OCI-LY7 (cell line): ENCODE data around the gene HSD3B2. TPM values are rescaled to one million over a fixed set of nuclear protein-coding genes. Genes with fewer than 3 reads are reported as not detected.

ENCODE experiments used
- BruUV-seq: library from RNA; stranded (reverse); fragments of 400-500 nt; replicated peaks from 2 replicates; lab custom pipeline; 2021; lab: Mats Ljungman, UMichigan
- CTCF ChIA-PET: fragments of 300-600 bp; sonication (Branson Sonifier 250); formaldehyde crosslinking; loops from one replicate; lab custom pipeline; 2022; ENCODE audit warnings: antibody characterized with exemption; ENCODE audit not compliant: unreplicated experiment; lab: Charles Lee
- POLR2A ChIA-PET: fragments of 300-600 bp; sonication (Branson Sonifier 250); formaldehyde crosslinking; loops from one replicate; lab custom pipeline; 2022; ENCODE audit warnings: antibody characterized with exemption; lab: Charles Lee
- DNase-seq: peaks from one replicate; pipeline ENCODE4 v3.0.0-alpha.2; 2015; ENCODE audit warnings: low spot score
- H2AFZ ChIP-seq: fragments of 200-600 bp; sonication (generic), shearing (Covaris generic); 2 replicates; pipeline ENCODE4 v1.6.1; 2014; ENCODE audit warnings: mild to moderate bottlenecking, antibody characterized with exemption, low read length, moderate library complexity
- H3K27ac ChIP-seq: fragments of 200-600 bp; sonication (generic); 2 replicates; pipeline ENCODE4 v1.5.1; 2014; ENCODE audit warnings: mixed run types, low read depth, mild to moderate bottlenecking, moderate library complexity, low read length, inconsistent platforms; ENCODE audit not compliant: poor library complexity, severe bottlenecking
- H3K36me3 ChIP-seq: fragments of 200-600 bp; sonication (generic); 2 replicates; pipeline ENCODE4 v1.6.1; 2014; ENCODE audit warnings: mild to moderate bottlenecking, antibody characterized with exemption, low read length, moderate library complexity, mixed read lengths; ENCODE audit not compliant: insufficient read depth
- H3K4me1 ChIP-seq: fragments of 200-600 bp; sonication (generic); 2 replicates; pipeline ENCODE4 v1.5.1; 2014; ENCODE audit warnings: mild to moderate bottlenecking, low read length; ENCODE audit not compliant: insufficient read depth, poor library complexity, severe bottlenecking
- H3K4me2 ChIP-seq: fragments of 200-600 bp; sonication (generic); 2 replicates; pipeline ENCODE4 v1.6.1; 2014; ENCODE audit warnings: mild to moderate bottlenecking, low read length
- H3K4me3 ChIP-seq: fragments of 200-600 bp; sonication (generic); 2 replicates; pipeline ENCODE4 v1.5.1; 2014; ENCODE audit warnings: mild to moderate bottlenecking, low read depth, low read length; ENCODE audit not compliant: poor library complexity, severe bottlenecking
- H3K79me2 ChIP-seq: fragments of 200-600 bp; sonication (generic); 2 replicates; pipeline ENCODE4 v1.6.1; 2016; ENCODE audit warnings: low read depth, mild to moderate bottlenecking, low read length, moderate library complexity, mixed read lengths; ENCODE audit not compliant: insufficient read depth
- H3K9me2 ChIP-seq: fragments of 200-600 bp; sonication (generic); 2 replicates; pipeline ENCODE4 v1.6.1; 2016; ENCODE audit warnings: mild to moderate bottlenecking, low read length, mixed read lengths; ENCODE audit not compliant: insufficient read depth
- H3K9me3 ChIP-seq: fragments of 200-600 bp; sonication (generic); 2 replicates; pipeline ENCODE4 v1.6.1; 2014; ENCODE audit warnings: mild to moderate bottlenecking, mixed run types, low read length, mixed read lengths
- H4K20me1 ChIP-seq: fragments of 200-600 bp; sonication (generic); 2 replicates; pipeline ENCODE4 v1.6.1; 2014; ENCODE audit warnings: mild to moderate bottlenecking, antibody characterized with exemption, low read length, moderate library complexity, mixed read lengths; ENCODE audit not compliant: insufficient read depth
- CTCF ChIP-seq: fragments of 200-600 bp; sonication (generic); conservative IDR thresholded peaks from 2 replicates; pipeline ENCODE4 v1.5.1; 2014; ENCODE audit warnings: mild to moderate bottlenecking, antibody characterized with exemption, low read length, moderate library complexity, mixed read lengths
- EZH2phosphoT487 ChIP-seq: fragments of 200-600 bp; sonication (generic); IDR thresholded peaks from 2 replicates; pipeline ENCODE4 v1.6.1; 2018; ENCODE audit warnings: low read depth, borderline replicate concordance, mild to moderate bottlenecking, mixed run types, antibody characterized with exemption, low read length, moderate library complexity, mixed read lengths
- intact Hi-C: fragments of 100-400 bp; cut with micrococcal nuclease; formaldehyde crosslinking; loops from one replicate; pipeline ENCODE4 v1.10.0; 2022; ENCODE audit not compliant: unreplicated experiment
- total RNA-seq, 2 experiments: library from RNA; depleted of rRNA in 1 of 2; stranded (reverse); fragments of >200 nt in 1 of 2; shearing (Covaris generic) in 1 of 2; gene quantifications; 2 replicates each; pipeline ENCODE4 v1.2.3, GENCODE V29; 2014 to 2022

Gene HSD3B2
- total RNA-seq, 2 experiments from 2014 or later = not detected

- no peaks in the 10 kb centered on the region for H3K9me2 ChIP-seq
- no peak overlapping the region for H3K27ac ChIP-seq
- H3K4me3 ChIP-seq = no peak overlapping the region
- H3K36me3 ChIP-seq = no peaks in the 10 kb centered on the region
- H3K79me2 ChIP-seq = no peaks in the 10 kb centered on the region
- H3K4me1 ChIP-seq = no peaks in the 10 kb centered on the region
- intact Hi-C loops = no loop called here
- no peaks in the 10 kb centered on the region for H3K9me3 ChIP-seq
- POLR2A ChIA-PET = no interaction called here
- no peak overlapping the region for H3K4me2 ChIP-seq
- no peak overlapping the region for H2AFZ ChIP-seq
- no peak for TF ChIP-seq EZH2phosphoT487
- no peak for TF ChIP-seq CTCF
- CTCF ChIA-PET = no interaction called here
- no peaks in the 10 kb centered on the region for H4K20me1 ChIP-seq
- no peak for DNase-seq
- BruUV-seq = no TSS peak
These were observed 1.2 kb downstream of the HSD3B2 start for GRCh38 chr1:119416006-119416640.

GRCh38 chr1:119419109-119419508 lies 4.2 kb downstream of the HSD3B2 start:
- Histone ChIP-seq H3K79me2 (no peaks in the 10 kb centered on the region), H3K9me3 (no peaks in the 10 kb centered on the region), H3K27ac (no peak overlapping the region), H3K4me1 (no peaks in the 10 kb centered on the region), H4K20me1 (no peaks in the 10 kb centered on the region), H3K4me2 (no peak overlapping the region), H2AFZ (no peak overlapping the region), H3K4me3 (no peak overlapping the region), H3K9me2 (no peaks in the 10 kb centered on the region), H3K36me3 (no peaks in the 10 kb centered on the region)
- intact Hi-C loops = no loop called here
- TF ChIP-seq EZH2phosphoT487 (no peak), CTCF (no peak)
- BruUV-seq = no TSS peak
- POLR2A ChIA-PET = no interaction called here
- no peak for DNase-seq
- CTCF ChIA-PET = no interaction called here

GRCh38 chr1:119420638-119421037 lies 5.7 kb downstream of the HSD3B2 start:
- POLR2A ChIA-PET = no interaction called here
- CTCF ChIA-PET = no interaction called here
- Histone ChIP-seq H3K9me3 (no peaks in the 10 kb centered on the region), H4K20me1 (no peaks in the 10 kb centered on the region), H3K79me2 (no peaks in the 10 kb centered on the region), H3K4me2 (no peak overlapping the region), H3K27ac (no peak overlapping the region), H3K4me1 (no peaks in the 10 kb centered on the region), H2AFZ (no peak overlapping the region), H3K4me3 (no peak overlapping the region), H3K9me2 (no peaks in the 10 kb centered on the region), H3K36me3 (no peaks in the 10 kb centered on the region)
- intact Hi-C loops = no loop called here
- DNase-seq = no peak
- TF ChIP-seq EZH2phosphoT487 = no peak
- TF ChIP-seq CTCF = no peak
- no TSS peak for BruUV-seq
